Left forelimb (tissue), 1 donor: ENCODE data around the gene HTT.
"Not testable (repeated sequence)": the region's sequence is repeated elsewhere in the genome, so short reads cannot be mapped to it uniquely, and the experiment has no call there.

Experiments
- DNase-seq: peaks from one replicate; pipeline ENCODE4 v3.0.0-alpha.2; 2018; ENCODE audit warnings: low spot score

The HTT gene

GRCh38 chr4:3082925-3083515 lies 8.5 kb downstream of the HTT start:
- no peak for DNase-seq

GRCh38 chr4:3083732-3084131 lies 9.3 kb downstream of the HTT start:
- no peak for DNase-seq

GRCh38 chr4:3085948-3086670 lies 11.6 kb downstream of the HTT start:
- DNase-seq: no peak

GRCh38 chr4:3087115-3087797 lies 12.8 kb downstream of the HTT start:
- no peak for DNase-seq

- DNase-seq: no peak
These were observed 17.0 kb downstream of the HTT start for GRCh38 chr4:3091464-3091863.

GRCh38 chr4:3094701-3095100 lies 20.2 kb downstream of the HTT start:
- DNase-seq: not testable (repeated sequence)

GRCh38 chr4:3096202-3096601 lies 21.7 kb downstream of the HTT start:
- no peak for DNase-seq

- DNase-seq: no peak
These were observed 23.9 kb downstream of the HTT start for GRCh38 chr4:3098346-3098745.

- DNase-seq: peak; percentile 75
These were observed 32.1 kb downstream of the HTT start for GRCh38 chr4:3106339-3107186.

- no peak for DNase-seq
These were observed 32.8 kb downstream of the HTT start for GRCh38 chr4:3107271-3107670.

- DNase-seq: no peak
These were observed 33.2 kb downstream of the HTT start for GRCh38 chr4:3107691-3108121.

- no peak for DNase-seq
These were observed 33.7 kb downstream of the HTT start for GRCh38 chr4:3108211-3108610.

- no peak for DNase-seq
These were observed 37.0 kb downstream of the HTT start for GRCh38 chr4:3111461-3111860.

- no peak for DNase-seq
These were observed 37.7 kb downstream of the HTT start for GRCh38 chr4:3112201-3112600.

GRCh38 chr4:3112609-3113469 lies 38.4 kb downstream of the HTT start:
- no peak for DNase-seq

- no peak for DNase-seq
These were observed 39.9 kb downstream of the HTT start for GRCh38 chr4:3114377-3114776.

GRCh38 chr4:3115637-3116270 lies 41.3 kb downstream of the HTT start:
- DNase-seq: no peak

- DNase-seq: no peak
These were observed 42.5 kb downstream of the HTT start for GRCh38 chr4:3116955-3117354.

- no peak for DNase-seq
These were observed 43.8 kb downstream of the HTT start for GRCh38 chr4:3118312-3118711.

GRCh38 chr4:3119464-3119863 lies 45.0 kb downstream of the HTT start:
- no peak for DNase-seq

GRCh38 chr4:3121110-3121509 lies 46.6 kb downstream of the HTT start:
- no peak for DNase-seq
